ENCODE measurements around the gene ROPN1.

Gene ROPN1

GRCh38 chr3:123941542-123941941 is 50.4 kb downstream of the ROPN1 start:
- Histone ChIP-seq H3K27me3 (ENCODE audit: low read length) (no peaks in the 10 kb centered on the region), H3K9me2 (replicated peaks; ENCODE audit: insufficient read depth, low read length) (no peaks in the 10 kb centered on the region), H4K20me1 (ENCODE audit: low read depth, low read length) (no peaks in the 10 kb centered on the region), H3K4me3 (ENCODE audit: insufficient read depth, low read length, poor library complexity, severe bottlenecking) (no peak overlapping the region), H2AFZ (ENCODE audit: low read depth, low read length, severe bottlenecking) (no peak overlapping the region), H3K79me2 (ENCODE audit: insufficient read depth, low read length) (no peaks in the 10 kb centered on the region), H3K9ac (ENCODE audit: low read length) (no peak overlapping the region), H3K36me3 (ENCODE audit: low read length) (peaks cover 58% of the 10 kb centered on the region), H3F3A (ENCODE audit: insufficient read depth) (no peaks in the 10 kb centered on the region), H3K27ac (ENCODE audit: low read depth, low read length) (no peak overlapping the region), H3K9me3 (ENCODE audit: insufficient read depth, low read length) (no peaks in the 10 kb centered on the region), H3K4me2 (ENCODE audit: low read depth, low read length, poor library complexity, severe bottlenecking) (no peak overlapping the region)
- no peak for TF ChIP-seq CTCF (IDR thresholded peaks at IDR 0.05; ENCODE audit: insufficient read depth, low read length, poor library complexity, severe bottlenecking)
- no peak for TF ChIP-seq EZH2phosphoT487 (conservative IDR thresholded peaks at IDR 0.05; ENCODE audit: low read length)

- Histone ChIP-seq H3K4me3 (ENCODE audit: insufficient read depth, low read length, poor library complexity, severe bottlenecking) (no peak overlapping the region), H3K36me3 (ENCODE audit: low read length) (peaks cover 58% of the 10 kb centered on the region), H3K9ac (ENCODE audit: low read length) (no peak overlapping the region), H3K4me2 (ENCODE audit: low read depth, low read length, poor library complexity, severe bottlenecking) (no peak overlapping the region), H3K9me2 (replicated peaks; ENCODE audit: insufficient read depth, low read length) (no peaks in the 10 kb centered on the region), H3K79me2 (ENCODE audit: insufficient read depth, low read length) (no peaks in the 10 kb centered on the region), H2AFZ (ENCODE audit: low read depth, low read length, severe bottlenecking) (no peak overlapping the region), H3F3A (ENCODE audit: insufficient read depth) (no peaks in the 10 kb centered on the region), H3K27me3 (ENCODE audit: low read length) (no peaks in the 10 kb centered on the region), H3K9me3 (ENCODE audit: insufficient read depth, low read length) (no peaks in the 10 kb centered on the region), H3K27ac (ENCODE audit: low read depth, low read length) (no peak overlapping the region), H4K20me1 (ENCODE audit: low read depth, low read length) (no peaks in the 10 kb centered on the region)
- TF ChIP-seq CTCF (IDR thresholded peaks at IDR 0.05; ENCODE audit: insufficient read depth, low read length, poor library complexity, severe bottlenecking), result no peak
- no peak for TF ChIP-seq EZH2phosphoT487 (conservative IDR thresholded peaks at IDR 0.05; ENCODE audit: low read length)
These were observed 50.8 kb downstream of the ROPN1 start for GRCh38 chr3:123941121-123941520.

- Histone ChIP-seq H4K20me1 (ENCODE audit: low read depth, low read length) (no peaks in the 10 kb centered on the region), H3K79me2 (ENCODE audit: insufficient read depth, low read length) (no peaks in the 10 kb centered on the region), H3K9me2 (replicated peaks; ENCODE audit: insufficient read depth, low read length) (no peaks in the 10 kb centered on the region), H3K4me3 (ENCODE audit: insufficient read depth, low read length, poor library complexity, severe bottlenecking) (no peak overlapping the region), H3K9me3 (ENCODE audit: insufficient read depth, low read length) (no peaks in the 10 kb centered on the region), H3K27ac (ENCODE audit: low read depth, low read length) (no peak overlapping the region), H3K27me3 (ENCODE audit: low read length) (no peaks in the 10 kb centered on the region), H3F3A (ENCODE audit: insufficient read depth) (no peaks in the 10 kb centered on the region), H3K9ac (ENCODE audit: low read length) (no peak overlapping the region), H3K36me3 (ENCODE audit: low read length) (peaks cover 57% of the 10 kb centered on the region), H2AFZ (ENCODE audit: low read depth, low read length, severe bottlenecking) (no peak overlapping the region), H3K4me2 (ENCODE audit: low read depth, low read length, poor library complexity, severe bottlenecking) (no peak overlapping the region)
- TF ChIP-seq CTCF (IDR thresholded peaks at IDR 0.05; ENCODE audit: insufficient read depth, low read length, poor library complexity, severe bottlenecking) (no peak), EZH2phosphoT487 (conservative IDR thresholded peaks at IDR 0.05; ENCODE audit: low read length) (no peak)
These were observed 52.2 kb downstream of the ROPN1 start for GRCh38 chr3:123939706-123940105.
